ENCODE measurements around the gene ZNF418. TPM values are rescaled to one million over a fixed set of nuclear protein-coding genes. Genes with fewer than 3 reads are reported as not detected.
"Not testable (repeated sequence)": the region's sequence is repeated elsewhere in the genome, so short reads cannot be mapped to it uniquely, and the experiment has no call there.

ZNF418 gene
- 13.5 TPM for total RNA-seq
- long read RNA-seq, partial matches to known transcripts = 0 of 5 reads
- long read RNA-seq, other reads (novel, unspliced or antisense) = 4 of 5 reads

DNA sequence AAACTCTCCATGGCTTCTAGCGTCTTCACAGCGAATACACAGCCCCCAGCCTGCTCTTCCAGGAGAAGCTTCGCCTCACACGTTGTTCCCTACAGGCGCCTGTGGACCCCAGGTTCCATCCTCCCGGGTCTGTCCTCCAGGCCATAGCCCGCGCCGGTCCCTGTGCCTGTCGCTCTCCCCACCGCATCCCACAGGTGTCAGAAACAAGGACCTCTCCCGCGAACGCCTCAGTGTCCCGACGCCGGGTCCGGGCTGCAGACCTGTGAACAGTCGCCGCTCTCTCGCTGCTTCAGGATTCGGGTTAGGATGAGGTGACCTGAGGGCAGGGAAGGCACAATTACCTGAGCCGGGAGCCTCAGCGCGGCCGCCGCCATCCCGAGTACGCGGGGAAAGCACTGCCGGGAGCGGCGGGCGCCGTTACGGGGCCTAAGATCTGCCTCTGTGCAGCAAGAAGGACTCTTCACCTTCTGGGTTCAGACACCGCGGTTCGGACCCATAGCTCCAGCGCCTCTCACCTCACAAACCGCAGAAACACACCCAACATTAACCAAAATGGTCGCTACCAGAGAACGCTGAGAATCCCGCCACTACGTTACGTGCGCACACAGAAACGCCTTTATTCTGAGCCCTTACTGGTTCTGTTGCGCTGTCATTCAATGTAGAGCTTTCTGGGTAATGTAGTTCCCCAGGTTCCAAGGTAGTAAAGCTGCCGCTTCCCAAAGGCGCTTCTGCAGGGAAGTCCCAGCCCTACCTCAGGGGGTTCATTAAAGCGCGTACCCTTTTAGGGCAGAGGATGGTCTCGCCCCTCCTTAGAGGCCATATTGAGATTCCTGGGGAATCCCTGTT lies at the start of gene ZNF418:
TSS of gene ZNF418 (minus strand) at position 583 of the 846 bp plus-strand sequence. CDS start 1,580 bp downstream, outside the sequence.
- intact Hi-C loops (cut with DNase I) = no loop called here
- peak; percentile 98 for ATAC-seq (ENCODE audit: poor library complexity)
- peak; percentile 52 for DNase-seq

DNA sequence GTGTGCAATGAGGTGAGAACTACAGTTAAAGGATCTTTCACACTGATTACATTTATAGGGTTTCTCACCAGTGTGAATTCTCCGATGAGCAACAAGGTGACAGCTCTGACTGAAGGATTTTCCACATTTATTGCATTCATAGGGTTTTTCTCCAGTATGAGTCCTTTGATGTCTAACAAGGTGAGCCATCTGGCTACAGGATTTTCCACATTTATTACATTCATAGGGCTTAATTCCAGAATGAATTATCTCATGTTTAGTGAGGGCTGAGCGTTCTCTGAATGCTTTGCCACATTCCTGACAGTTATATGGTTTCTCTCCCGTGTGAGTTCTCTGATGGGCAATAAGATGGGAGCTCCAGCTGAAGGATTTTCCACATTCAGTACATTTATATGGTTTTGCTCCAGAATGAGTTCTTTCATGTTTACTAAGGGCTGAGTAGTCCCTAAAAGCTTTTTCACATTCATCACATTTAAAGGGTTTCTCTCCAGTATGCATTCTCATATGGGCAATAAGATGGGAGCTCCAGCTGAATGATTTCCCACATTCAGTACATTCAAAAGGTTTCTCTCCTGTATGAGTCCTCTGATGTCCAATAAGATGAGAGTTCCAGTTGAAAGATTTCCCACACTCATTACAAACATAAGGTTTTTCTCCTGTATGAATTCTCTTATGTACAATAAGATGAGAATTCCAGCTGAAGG lies 43.5 kb upstream of the ZNF418 start:
- DNase-seq = no peak
- ATAC-seq (ENCODE audit: poor library complexity) = no peak
- intact Hi-C loops (cut with DNase I) = loop anchor here (10.0 kb wide), 1 partner anchor 156 kb away; no protein-coding TSS in a partner anchor

- intact Hi-C loops (cut with DNase I) = loop anchor here (10.0 kb wide), 1 partner anchor 160 kb away; no protein-coding TSS in a partner anchor
- DNase-seq (no peak), ATAC-seq (ENCODE audit: poor library complexity) (no peak)
These were observed 39.2 kb upstream of the ZNF418 start, which contains the start of gene C19orf18 for GRCh38 chr19:57974434-57974833. Gene C19orf18 (minus strand): TSS chr19:57974534. CDS start chr19:57974432, 102 bp downstream.

DNA sequence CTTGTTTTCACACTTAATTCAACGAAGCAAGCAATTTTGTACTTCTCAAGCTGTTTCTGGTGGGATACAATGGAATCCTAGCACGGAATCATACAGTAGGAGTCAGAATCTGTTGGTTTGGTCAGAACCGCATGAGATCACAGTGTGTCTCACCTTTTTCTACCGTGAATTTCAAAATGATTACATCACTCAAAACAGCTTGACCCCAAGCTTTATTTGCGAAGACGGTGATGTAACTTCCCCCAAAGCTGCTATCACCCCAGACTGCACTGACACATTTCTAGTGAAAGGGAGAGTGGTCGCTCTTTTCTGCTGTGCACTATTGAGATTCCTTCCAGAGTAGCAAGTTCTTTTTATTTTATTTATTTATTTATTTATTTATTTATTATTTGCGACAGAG lies 29.6 kb upstream of the ZNF418 start:
- no peak for ATAC-seq (ENCODE audit: poor library complexity)
- no peak for DNase-seq
- intact Hi-C loops (cut with DNase I) = no loop called here

GRCh38 chr19:57961785-57962184 lies 26.6 kb upstream of the ZNF418 start:
- ATAC-seq (ENCODE audit: poor library complexity) (no peak), DNase-seq (no peak)
- intact Hi-C loops (cut with DNase I) = no loop called here

DNA sequence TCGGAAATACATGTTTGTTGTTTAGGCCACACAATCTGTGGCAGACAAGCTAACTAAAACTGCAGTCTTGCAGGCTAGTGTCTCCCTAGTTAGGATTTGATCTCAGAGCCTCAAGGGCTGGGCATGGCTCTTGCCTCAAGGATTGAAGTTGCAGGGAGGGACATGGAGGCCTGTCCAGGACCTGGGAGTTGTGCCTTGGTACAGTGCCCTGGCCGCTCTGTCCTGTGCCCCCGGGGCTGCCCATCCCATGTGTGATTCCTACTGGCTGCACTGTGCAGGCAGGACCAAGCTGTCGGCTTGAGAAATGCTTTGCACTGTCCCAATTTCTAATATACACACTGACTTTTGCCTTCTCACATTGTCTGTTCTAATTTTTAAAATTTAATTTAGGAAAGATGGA lies 19.8 kb upstream of the ZNF418 start:
- no peak for ATAC-seq (ENCODE audit: poor library complexity)

GRCh38 chr19:57949702-57950101 lies 14.5 kb upstream of the ZNF418 start:
- intact Hi-C loops (cut with DNase I) = no loop called here
- ATAC-seq (ENCODE audit: poor library complexity) = no peak
- DNase-seq = no peak

More for the DNA sequence above, 19.8 kb upstream of the ZNF418 start:
- no peak for DNase-seq
- intact Hi-C loops (cut with DNase I) = no loop called here

DNA sequence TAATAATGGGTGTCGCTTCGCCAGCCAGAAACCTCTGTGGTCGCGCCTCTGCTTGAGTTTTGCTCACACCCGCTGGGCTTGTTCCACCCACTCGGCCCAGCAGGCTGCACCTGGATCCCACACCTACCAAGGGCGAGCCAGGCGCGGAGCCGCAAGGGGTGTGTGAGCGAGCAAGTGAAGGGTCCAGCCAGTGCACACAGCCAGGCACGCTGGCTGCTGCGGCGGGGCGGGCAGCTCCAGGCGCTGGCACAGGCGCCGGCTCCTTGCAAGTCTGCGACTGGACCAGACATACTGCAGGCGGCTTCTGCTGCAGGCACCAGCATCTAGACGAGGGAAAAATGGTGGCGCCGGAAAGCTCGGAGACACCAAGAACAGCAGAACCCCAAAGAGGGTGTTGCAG lies 14.1 kb upstream of the ZNF418 start:
- no peak for ATAC-seq (ENCODE audit: poor library complexity)
- no peak for DNase-seq
- intact Hi-C loops (cut with DNase I) = no loop called here

- DNase-seq (peak; percentile 98), ATAC-seq (ENCODE audit: poor library complexity) (peak; percentile 99)
- intact Hi-C loops (cut with DNase I) = no loop called here
These were observed 12.4 kb upstream of the ZNF418 start, which contains the start of gene ZNF256 for GRCh38 chr19:57947419-57948134. Gene ZNF256 (minus strand): TSS chr19:57947706. CDS start chr19:57947474, 232 bp downstream.

GRCh38 chr19:57947088-57947418 lies 11.9 kb upstream of the ZNF418 start:
- ATAC-seq (ENCODE audit: poor library complexity) (peak; percentile 4), DNase-seq (no peak)
- intact Hi-C loops (cut with DNase I) = no loop called here

DNA sequence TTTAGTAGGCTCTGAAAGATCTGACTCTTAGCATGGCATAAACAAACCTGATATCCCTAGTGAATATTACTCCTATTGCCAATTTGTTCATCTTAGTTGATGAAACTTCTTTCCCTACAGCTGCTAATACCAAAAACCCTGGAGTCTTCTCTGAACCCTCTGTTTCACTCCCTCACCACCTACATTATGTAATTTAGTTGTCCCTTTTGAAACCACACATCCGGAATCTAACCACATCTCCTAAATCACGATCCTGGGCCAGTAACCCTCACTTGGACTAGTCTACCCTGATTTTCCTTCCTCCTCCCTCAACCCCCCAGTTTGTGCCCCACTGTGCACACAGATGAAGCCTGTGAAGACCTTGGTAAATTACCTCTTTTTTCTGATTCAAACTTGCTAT lies 11.1 kb upstream of the ZNF418 start:
- intact Hi-C loops (cut with DNase I) = no loop called here
- ATAC-seq (ENCODE audit: poor library complexity) (no peak), DNase-seq (no peak)

DNA sequence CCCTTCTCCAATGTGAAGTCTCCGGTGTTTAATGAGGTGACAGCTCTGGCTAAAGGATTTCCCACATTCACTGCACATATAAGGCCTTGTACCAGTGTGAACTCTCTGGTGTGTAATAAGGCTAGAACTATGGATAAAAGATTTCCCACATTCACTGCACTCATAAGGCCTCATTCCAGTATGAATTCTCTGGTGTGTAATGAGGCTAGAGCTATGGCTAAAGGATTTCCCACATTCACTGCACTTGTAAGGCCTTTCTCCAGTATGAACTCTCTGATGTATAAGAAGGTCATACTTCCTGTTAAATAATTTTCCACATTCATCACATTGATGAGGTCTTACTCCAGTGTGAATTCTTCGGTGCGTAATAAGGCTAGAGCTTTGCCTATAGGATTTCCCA lies 6.4 kb upstream of the ZNF418 start:
- DNase-seq (no peak), ATAC-seq (ENCODE audit: poor library complexity) (no peak)
- intact Hi-C loops (cut with DNase I) = no loop called here

- ATAC-seq (ENCODE audit: poor library complexity) (no peak), DNase-seq (no peak)
- intact Hi-C loops (cut with DNase I) = no loop called here
These were observed 529 bp upstream of the ZNF418 start for GRCh38 chr19:57935731-57936130.

GRCh38 chr19:57927587-57927986 lies 7.6 kb downstream of the ZNF418 start:
- DNase-seq = no peak
- intact Hi-C loops (cut with DNase I) = no loop called here
- no peak for ATAC-seq (ENCODE audit: poor library complexity)

- peak; percentile 100 for ATAC-seq (ENCODE audit: poor library complexity)
- DNase-seq = peak; percentile 83
- intact Hi-C loops (cut with DNase I) = not testable (repeated sequence)
These were observed 18.8 kb downstream of the ZNF418 start, which contains the start of gene ZNF417 for GRCh38 chr19:57916168-57916995. Gene ZNF417 (minus strand): TSS chr19:57916592. CDS start chr19:57916411, 181 bp downstream.

DNA sequence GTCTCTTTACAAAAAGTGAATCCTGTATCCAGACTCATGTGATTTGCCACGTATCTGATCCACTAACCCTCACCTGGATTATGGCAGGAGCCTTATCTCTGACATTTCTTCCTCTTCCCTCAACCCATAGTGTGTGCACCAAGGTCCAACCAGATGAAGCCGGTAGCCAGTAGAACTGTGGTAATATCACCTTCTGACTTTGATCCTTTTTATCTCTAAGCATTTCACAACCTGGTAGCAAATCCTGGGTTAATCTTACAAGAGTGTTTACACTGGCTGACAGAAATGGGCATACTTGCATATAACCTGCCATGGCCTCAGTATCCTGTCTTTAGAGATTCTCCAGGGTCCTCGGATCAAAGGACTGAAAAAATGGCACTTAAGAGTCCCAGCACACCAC lies 20.7 kb downstream of the ZNF418 start:
- DNase-seq (no peak), ATAC-seq (ENCODE audit: poor library complexity) (no peak)
- intact Hi-C loops (cut with DNase I) = no loop called here

GRCh38 chr19:57907394-57907793 lies 27.8 kb downstream of the ZNF418 start:
- DNase-seq (no peak), ATAC-seq (ENCODE audit: poor library complexity) (no peak)
- intact Hi-C loops (cut with DNase I) = no loop called here

DNA sequence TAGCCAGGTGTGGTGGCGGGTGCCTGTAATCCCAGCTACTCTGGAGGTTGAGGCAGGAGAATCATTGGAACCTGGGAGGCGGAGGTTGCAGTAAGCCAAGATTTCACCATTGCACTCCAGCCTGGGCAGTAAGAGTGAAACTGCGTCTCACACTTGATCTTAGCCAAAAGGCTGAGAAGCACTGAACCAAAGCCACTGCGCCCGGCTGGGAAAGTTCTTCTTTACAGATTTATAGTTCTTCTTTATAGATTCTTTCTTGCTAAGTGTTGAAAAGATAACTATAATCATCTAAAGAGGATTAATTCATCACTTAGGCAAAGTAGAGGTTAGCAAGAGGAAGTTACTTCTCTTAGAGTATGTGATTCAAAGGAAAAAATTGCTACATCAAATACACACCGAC lies 29.9 kb downstream of the ZNF418 start:
- DNase-seq (no peak), ATAC-seq (ENCODE audit: poor library complexity) (no peak)
- intact Hi-C loops (cut with DNase I) = no loop called here
